NCI-H774 (cell line): Measurements from ENCODE around the gene C3orf20.
"Not testable (repeated sequence)": the region's sequence is repeated elsewhere in the genome, so short reads cannot be mapped to it uniquely, and the experiment has no call there.

Experiments
- DNase-seq: peaks from one replicate; lab custom pipeline; 2025; lab: John Stamatoyannopoulos, UW

Gene C3orf20

GRCh38 chr3:14650193-14650592 is 24.7 kb upstream of the C3orf20 start:
- DNase-seq, result no peak

- DNase-seq, result peak; percentile 97
These were observed 23.3 kb upstream of the C3orf20 start, which contains the start of gene CCDC174 for GRCh38 chr3:14651440-14652251. Gene CCDC174, plus strand, starts transcription at chr3:14651762. Its CDS starts 75 bp downstream, at chr3:14651837.

GRCh38 chr3:14652360-14652907 is 22.5 kb upstream of the C3orf20 start:
- not testable (repeated sequence) for DNase-seq

GRCh38 chr3:14657579-14657978 is 17.4 kb upstream of the C3orf20 start:
- no peak for DNase-seq

- DNase-seq, result no peak
These were observed 16.0 kb upstream of the C3orf20 start for GRCh38 chr3:14658978-14659377.

GRCh38 chr3:14660942-14661341 is 14.0 kb upstream of the C3orf20 start:
- no peak for DNase-seq

GRCh38 chr3:14663396-14664135 is 11.4 kb upstream of the C3orf20 start:
- no peak for DNase-seq

GRCh38 chr3:14664170-14664569 is 10.8 kb upstream of the C3orf20 start:
- no peak for DNase-seq

- DNase-seq, result no peak
These were observed 2.4 kb upstream of the C3orf20 start for GRCh38 chr3:14672588-14672987.

- DNase-seq, result no peak
These were observed 1.9 kb downstream of the C3orf20 start for GRCh38 chr3:14676881-14677280.

GRCh38 chr3:14678015-14678503 is 3.1 kb downstream of the C3orf20 start:
- no peak for DNase-seq

- no peak for DNase-seq
These were observed 5.2 kb downstream of the C3orf20 start for GRCh38 chr3:14680115-14680514.

- no peak for DNase-seq
These were observed 5.8 kb downstream of the C3orf20 start for GRCh38 chr3:14680716-14681115.

- no peak for DNase-seq
These were observed 9.5 kb downstream of the C3orf20 start for GRCh38 chr3:14684447-14684846.

GRCh38 chr3:14685179-14685578 is 10.2 kb downstream of the C3orf20 start:
- no peak for DNase-seq

- DNase-seq, result peak; percentile 11
These were observed 12.4 kb downstream of the C3orf20 start for GRCh38 chr3:14687360-14687759.

- no peak for DNase-seq
These were observed 13.6 kb downstream of the C3orf20 start for GRCh38 chr3:14688525-14688924.

GRCh38 chr3:14689247-14689980 is 14.5 kb downstream of the C3orf20 start:
- DNase-seq, result no peak

GRCh38 chr3:14691239-14691638 is 16.3 kb downstream of the C3orf20 start:
- no peak for DNase-seq

- no peak for DNase-seq
These were observed 16.8 kb downstream of the C3orf20 start for GRCh38 chr3:14691719-14692118.

GRCh38 chr3:14698601-14699244 is 23.8 kb downstream of the C3orf20 start:
- no peak for DNase-seq

GRCh38 chr3:14699643-14700042 is 24.7 kb downstream of the C3orf20 start:
- no peak for DNase-seq
